ENCODE results near the gene AKIRIN2. TPM values are rescaled to one million over a fixed set of nuclear protein-coding genes. Genes with fewer than 3 reads are reported as not detected.
"Not testable (repeated sequence)": the region's sequence is repeated elsewhere in the genome, so short reads cannot be mapped to it uniquely, and the experiment has no call there.

The AKIRIN2 gene
- total RNA-seq, 1 experiment from 2014 or later: 47.0 TPM

GRCh38 chr6:87699576-87699975, 2.5 kb downstream of the AKIRIN2 start:
- Histone ChIP-seq H3K4me2 (ENCODE audit: low read depth, low read length, poor library complexity, severe bottlenecking) (peak overlapping the region; percentile 79), H3K4me3 (ENCODE audit: low read length) (peak overlapping the region; percentile 97), H3K27me3 (ENCODE audit: low read length) (no peaks in the 10 kb centered on the region), H3K27ac (ENCODE audit: low read length) (peak overlapping the region; percentile 89), H3K36me3 (ENCODE audit: insufficient read depth, low read length) (peaks cover 28% of the 10 kb centered on the region), H3K79me2 (ENCODE audit: low read length) (peaks cover 73% of the 10 kb centered on the region), H3K9ac (ENCODE audit: low read length) (peak overlapping the region; percentile 98), H3K4me1 (ENCODE audit: low read length) (peaks cover 52% of the 10 kb centered on the region), H3K9me2 (replicated peaks; ENCODE audit: insufficient read depth, low read length) (no peaks in the 10 kb centered on the region), H2AFZ (ENCODE audit: low read length) (no peak overlapping the region), H3K9me3 (ENCODE audit: low read length) (no peaks in the 10 kb centered on the region), H4K20me1 (ENCODE audit: insufficient read depth, low read depth, low read length) (peaks cover 57% of the 10 kb centered on the region)
- DNase-seq: no peak

- Histone ChIP-seq H4K20me1 (ENCODE audit: insufficient read depth, low read depth, low read length) (peaks cover 65% of the 10 kb centered on the region), H3K9me3 (ENCODE audit: low read length) (no peaks in the 10 kb centered on the region), H3K4me2 (ENCODE audit: low read depth, low read length, poor library complexity, severe bottlenecking) (peak overlapping the region; percentile 79), H3K4me1 (ENCODE audit: low read length) (peaks cover 61% of the 10 kb centered on the region), H3K79me2 (ENCODE audit: low read length) (peaks cover 83% of the 10 kb centered on the region), H3K27ac (ENCODE audit: low read length) (peak overlapping the region; percentile 89), H3K4me3 (ENCODE audit: low read length) (peak overlapping the region; percentile 97), H3K9me2 (replicated peaks; ENCODE audit: insufficient read depth, low read length) (no peaks in the 10 kb centered on the region), H3K27me3 (ENCODE audit: low read length) (no peaks in the 10 kb centered on the region), H3K36me3 (ENCODE audit: insufficient read depth, low read length) (peaks cover 33% of the 10 kb centered on the region), H2AFZ (ENCODE audit: low read length) (no peak overlapping the region), H3K9ac (ENCODE audit: low read length) (peak overlapping the region; percentile 98)
- DNase-seq: no peak
Observed at GRCh38 chr6:87698547-87699006, 3.5 kb downstream of the AKIRIN2 start.

GRCh38 chr6:87697581-87698546, 4.2 kb downstream of the AKIRIN2 start:
- H3K9me3 ChIP-seq (ENCODE audit: low read length): no peaks in the 10 kb centered on the region
- peak overlapping the region; percentile 97 for H3K4me3 ChIP-seq (ENCODE audit: low read length)
- H3K36me3 ChIP-seq (ENCODE audit: insufficient read depth, low read length): peaks cover 33% of the 10 kb centered on the region
- H3K9me2 ChIP-seq (replicated peaks; ENCODE audit: insufficient read depth, low read length): no peaks in the 10 kb centered on the region
- DNase-seq: no peak
- no peaks in the 10 kb centered on the region for H3K27me3 ChIP-seq (ENCODE audit: low read length)
- H3K4me1 ChIP-seq (ENCODE audit: low read length): peaks cover 59% of the 10 kb centered on the region
- no peak overlapping the region for H2AFZ ChIP-seq (ENCODE audit: low read length)
- H3K4me2 ChIP-seq (ENCODE audit: low read depth, low read length, poor library complexity, severe bottlenecking): peak overlapping the region; percentile 79
- peaks cover 90% of the 10 kb centered on the region for H3K79me2 ChIP-seq (ENCODE audit: low read length)
- peaks cover 67% of the 10 kb centered on the region for H4K20me1 ChIP-seq (ENCODE audit: insufficient read depth, low read depth, low read length)
- H3K9ac ChIP-seq (ENCODE audit: low read length): peak overlapping the region; percentile 98; the same call in 1 of the 2 replicates
- peak overlapping the region; percentile 89 for H3K27ac ChIP-seq (ENCODE audit: low read length)

GRCh38 chr6:87696817-87697216, 5.2 kb downstream of the AKIRIN2 start:
- H2AFZ ChIP-seq (ENCODE audit: low read length); DNase-seq; H3K9ac ChIP-seq (ENCODE audit: low read length); H3K9me2 ChIP-seq (replicated peaks; ENCODE audit: insufficient read depth, low read length); H3K27ac ChIP-seq (ENCODE audit: low read length); H3K4me2 ChIP-seq (ENCODE audit: low read depth, low read length, poor library complexity, severe bottlenecking); H3K4me3 ChIP-seq (ENCODE audit: low read length); H3K9me3 ChIP-seq (ENCODE audit: low read length); H3K27me3 ChIP-seq (ENCODE audit: low read length): not testable (repeated sequence)
- Histone ChIP-seq H3K79me2 (ENCODE audit: low read length) (peaks cover 98% of the 10 kb centered on the region), H4K20me1 (ENCODE audit: insufficient read depth, low read depth, low read length) (peaks cover 76% of the 10 kb centered on the region), H3K4me1 (ENCODE audit: low read length) (peaks cover 62% of the 10 kb centered on the region), H3K36me3 (ENCODE audit: insufficient read depth, low read length) (peaks cover 33% of the 10 kb centered on the region)

- Histone ChIP-seq H3K9me2 (replicated peaks; ENCODE audit: insufficient read depth, low read length) (no peaks in the 10 kb centered on the region), H3K79me2 (ENCODE audit: low read length) (peaks cover 98% of the 10 kb centered on the region), H2AFZ (ENCODE audit: low read length) (no peak overlapping the region), H3K4me3 (ENCODE audit: low read length) (no peak overlapping the region), H4K20me1 (ENCODE audit: insufficient read depth, low read depth, low read length) (peaks cover 69% of the 10 kb centered on the region), H3K36me3 (ENCODE audit: insufficient read depth, low read length) (peaks cover 8% of the 10 kb centered on the region; the same call in 1 of the 2 replicates), H3K27ac (ENCODE audit: low read length) (no peak overlapping the region), H3K27me3 (ENCODE audit: low read length) (no peaks in the 10 kb centered on the region), H3K4me1 (ENCODE audit: low read length) (peaks cover 38% of the 10 kb centered on the region), H3K4me2 (ENCODE audit: low read depth, low read length, poor library complexity, severe bottlenecking) (no peak overlapping the region), H3K9me3 (ENCODE audit: low read length) (no peaks in the 10 kb centered on the region), H3K9ac (ENCODE audit: low read length) (no peak overlapping the region)
- DNase-seq: no peak
Observed at GRCh38 chr6:87692086-87692485, 9.9 kb downstream of the AKIRIN2 start.

GRCh38 chr6:87690441-87690840, 11.6 kb downstream of the AKIRIN2 start:
- no peaks in the 10 kb centered on the region for H3K9me2 ChIP-seq (replicated peaks; ENCODE audit: insufficient read depth, low read length)
- no peak for DNase-seq
- H3K9me3 ChIP-seq (ENCODE audit: low read length): no peaks in the 10 kb centered on the region
- H4K20me1 ChIP-seq (ENCODE audit: insufficient read depth, low read depth, low read length): peaks cover 75% of the 10 kb centered on the region
- H3K36me3 ChIP-seq (ENCODE audit: insufficient read depth, low read length): peaks cover 13% of the 10 kb centered on the region; the same call in 1 of the 2 replicates
- peaks cover 100% of the 10 kb centered on the region for H3K79me2 ChIP-seq (ENCODE audit: low read length)
- no peaks in the 10 kb centered on the region for H3K27me3 ChIP-seq (ENCODE audit: low read length)
- no peak overlapping the region for H3K27ac ChIP-seq (ENCODE audit: low read length)
- no peak overlapping the region for H3K9ac ChIP-seq (ENCODE audit: low read length)
- H2AFZ ChIP-seq (ENCODE audit: low read length): no peak overlapping the region
- peaks cover 29% of the 10 kb centered on the region for H3K4me1 ChIP-seq (ENCODE audit: low read length)
- H3K4me3 ChIP-seq (ENCODE audit: low read length): no peak overlapping the region
- H3K4me2 ChIP-seq (ENCODE audit: low read depth, low read length, poor library complexity, severe bottlenecking): no peak overlapping the region

GRCh38 chr6:87687893-87688292, 14.1 kb downstream of the AKIRIN2 start:
- H3K27ac ChIP-seq (ENCODE audit: low read length): not testable (repeated sequence)
- H3K36me3 ChIP-seq (ENCODE audit: insufficient read depth, low read length): peaks cover 12% of the 10 kb centered on the region; the same call in 1 of the 2 replicates
- H4K20me1 ChIP-seq (ENCODE audit: insufficient read depth, low read depth, low read length): peaks cover 81% of the 10 kb centered on the region

GRCh38 chr6:87687296-87687695, 14.7 kb downstream of the AKIRIN2 start:
- no peak overlapping the region for H3K27ac ChIP-seq (ENCODE audit: low read length)
- H3K9ac ChIP-seq (ENCODE audit: low read length): no peak overlapping the region
- peaks cover 100% of the 10 kb centered on the region for H3K79me2 ChIP-seq (ENCODE audit: low read length)
- DNase-seq: no peak
- no peaks in the 10 kb centered on the region for H3K9me3 ChIP-seq (ENCODE audit: low read length)
- H3K27me3 ChIP-seq (ENCODE audit: low read length): no peaks in the 10 kb centered on the region
- H3K4me3 ChIP-seq (ENCODE audit: low read length): no peak overlapping the region
- H3K4me2 ChIP-seq (ENCODE audit: low read depth, low read length, poor library complexity, severe bottlenecking): no peak overlapping the region
- peaks cover 82% of the 10 kb centered on the region for H4K20me1 ChIP-seq (ENCODE audit: insufficient read depth, low read depth, low read length)
- H3K36me3 ChIP-seq (ENCODE audit: insufficient read depth, low read length): peaks cover 12% of the 10 kb centered on the region; the same call in 1 of the 2 replicates
- H2AFZ ChIP-seq (ENCODE audit: low read length): no peak overlapping the region
- H3K4me1 ChIP-seq (ENCODE audit: low read length): peaks cover 12% of the 10 kb centered on the region
- H3K9me2 ChIP-seq (replicated peaks; ENCODE audit: insufficient read depth, low read length): no peaks in the 10 kb centered on the region

More at GRCh38 chr6:87687893-87688292, 14.1 kb downstream of the AKIRIN2 start:
- not testable (repeated sequence) for H3K4me3 ChIP-seq (ENCODE audit: low read length); H3K9ac ChIP-seq (ENCODE audit: low read length); H3K27me3 ChIP-seq (ENCODE audit: low read length); H3K9me3 ChIP-seq (ENCODE audit: low read length); H3K9me2 ChIP-seq (replicated peaks; ENCODE audit: insufficient read depth, low read length); H2AFZ ChIP-seq (ENCODE audit: low read length); DNase-seq; H3K4me2 ChIP-seq (ENCODE audit: low read depth, low read length, poor library complexity, severe bottlenecking)
- Histone ChIP-seq H3K79me2 (ENCODE audit: low read length) (peaks cover 100% of the 10 kb centered on the region), H3K4me1 (ENCODE audit: low read length) (peaks cover 13% of the 10 kb centered on the region)

Measured in Karpas-422 (cell line).